GM12878 (cell line): ENCODE data around the gene TFRC. TPM values are rescaled to one million over a fixed set of nuclear protein-coding genes. Genes with fewer than 3 reads are reported as not detected.
A peak's percentile ranks its signal among the peaks of the same experiment; 100 is the strongest.

Experiments used
- BCL11A ChIP-seq: IDR thresholded peaks from 2 replicates; pipeline ENCODE4 v1.6.1; 2011; ENCODE audit warnings: low read depth, low read length
- CEBPZ ChIP-seq: fragments of 150-350 bp; IDR thresholded peaks from 2 replicates; pipeline ENCODE4 v1.6.1; 2016; ENCODE audit warnings: low read depth, low read length
- CHD4 ChIP-seq: fragments of 200-600 bp; sonication (generic); IDR thresholded peaks from 2 replicates; pipeline ENCODE4 v1.6.1; 2016; ENCODE audit warnings: mild to moderate bottlenecking
- EP300 ChIP-seq, 2 experiments: fragments of 150-350 bp in 1 of 2; IDR thresholded peaks; 2 replicates each; pipeline ENCODE4 v1.6.1; 2011 to 2012; ENCODE audit warnings: low read depth in 2 of 2, low read length in 2 of 2, borderline replicate concordance in 1 of 2, improper control_type of control experiment in 1 of 2, inconsistent platforms in 1 of 2; ENCODE audit not compliant: control insufficient read depth in 1 of 2
- ESRRA ChIP-seq: IDR thresholded peaks from 2 replicates; pipeline ENCODE4 v1.6.1; 2012; ENCODE audit warnings: mild to moderate bottlenecking, low read length, improper control_type of control experiment
- FOXK2 ChIP-seq: fragments of 450-650 bp; IDR thresholded peaks from 2 replicates; pipeline ENCODE4 v1.6.1; 2017; ENCODE audit warnings: mild to moderate bottlenecking, moderate library complexity
- HDGF ChIP-seq: fragments of 450-650 bp; IDR thresholded peaks from 2 replicates; pipeline ENCODE4 v1.6.1; 2016; ENCODE audit warnings: antibody characterized with exemption
- KAT2A ChIP-seq: conservative IDR thresholded peaks from 2 replicates; pipeline ENCODE4 v1.6.1; 2011; ENCODE audit warnings: low read depth, low read length; ENCODE audit not compliant: control insufficient read depth
- MLLT1 ChIP-seq: fragments of 450-650 bp; IDR thresholded peaks from 2 replicates; pipeline ENCODE4 v1.6.1; 2016; ENCODE audit warnings: mild to moderate bottlenecking
- MTA2 ChIP-seq: fragments of 450-650 bp; IDR thresholded peaks from 2 replicates; pipeline ENCODE4 v1.6.1; 2016; ENCODE audit warnings: low read depth, mild to moderate bottlenecking, moderate library complexity
- RB1 ChIP-seq: fragments of 450-650 bp; formaldehyde crosslinking; IDR thresholded peaks from 2 replicates; pipeline ENCODE4 v1.6.1; 2017; ENCODE audit warnings: mild to moderate bottlenecking, borderline replicate concordance
- SIX5 ChIP-seq: IDR thresholded peaks from 2 replicates; pipeline ENCODE4 v1.6.1; 2011; ENCODE audit warnings: mild to moderate bottlenecking, low read depth, low read length, moderate library complexity; ENCODE audit not compliant: severe bottlenecking
- SMC3 ChIP-seq: IDR thresholded peaks from 2 replicates; pipeline ENCODE4 v1.6.1; 2011; ENCODE audit warnings: low read length, improper control_type of control experiment, borderline replicate concordance
- SPI1 ChIP-seq: IDR thresholded peaks from 2 replicates; pipeline ENCODE4 v1.6.1; 2011; ENCODE audit warnings: low read depth, mild to moderate bottlenecking, low read length, moderate library complexity, borderline replicate concordance; ENCODE audit not compliant: insufficient read depth
- SREBF1 ChIP-seq: IDR thresholded peaks from 2 replicates; pipeline ENCODE4 v1.6.1; 2012; ENCODE audit warnings: mild to moderate bottlenecking, low read length
- ZNF274 ChIP-seq: IDR thresholded peaks from one replicate; pipeline ENCODE4 v1.8.0; 2011; ENCODE audit not compliant: insufficient read length, insufficient read depth
- polyA plus RNA-seq, 11 experiments: library from polyadenylated mRNA; depleted of rRNA in 4 of 11; unstranded in 6 of 11; stranded (reverse) in 5 of 11; fragments of >200 nt; fragmentation: Nextera tagmentation in 4 of 11; fragmentation: Illumina TruSeq in 1 of 11; extraction: Ambion mirVana in 4 of 11; extraction: Trizol in 1 of 11; gene quantifications; 1 replicate in 1 of 11; 2 replicates in 10 of 11; pipeline versions ENCODE4 v1.2.1 to v1.2.3, GENCODE V29; 2011 to 2016; ENCODE audit warnings: inconsistent platforms in 2 of 11, missing spikeins in 2 of 11, low read depth in 1 of 11
- total RNA-seq, 4 experiments: library from RNA; depleted of rRNA in 3 of 4; stranded (reverse); fragments of >200 nt in 3 of 4; fragmentation: Illumina TruSeq in 1 of 4; extraction: Trizol in 1 of 4; gene quantifications; 2 replicates each; pipeline versions ENCODE4 v1.2.1 to v1.2.3, GENCODE V29; 2013 to 2021
- TF ChIP-seq, protein P1 (sequence below): fragments of 450-650 bp; IDR thresholded peaks from 2 replicates; pipeline ENCODE4 v1.6.1; 2017; ENCODE audit warnings: borderline replicate concordance
- TF ChIP-seq, protein P2 (sequence below): IDR thresholded peaks from 2 replicates; pipeline ENCODE4 v1.6.1; 2011; ENCODE audit warnings: borderline replicate concordance, low read depth, mild to moderate bottlenecking, moderate library complexity, low read length; ENCODE audit not compliant: insufficient read depth, poor library complexity, severe bottlenecking
- TF ChIP-seq, protein P3 (sequence below): fragments of 450-650 bp; IDR thresholded peaks from 2 replicates; pipeline ENCODE4 v1.6.1; 2017; ENCODE audit warnings: antibody characterized with exemption, mild to moderate bottlenecking, moderate library complexity

Gene TFRC
- total and polyA plus RNA-seq, 10 of the 15 experiments (the other 5 are each of a cell fraction or from before 2014, with no cell fraction given): 123 to 526 (median 316) TPM

GRCh38 chr3:196093317-196094111 is 11.6 kb upstream of the TFRC start (continued):
- TF ChIP-seq CEBPZ (no peak), CHD4 (no peak), MTA2 (no peak), SMC3 (no peak), RB1 (no peak), KAT2A (no peak), HDGF (no peak), EP300 (IDR thresholded peaks at IDR 0.05; ENCODE audit: borderline replicate concordance in 1 of 2, control insufficient read depth in 1 of 2, low read depth in 2 of 2, low read length in 2 of 2) (0 out of 4 replicates have a peak, but pooled peaks of 1 of the 2 experiments have one; percentile 12), FOXK2 (no peak), SPI1 (peak; percentile 20; the same call in 1 of the 2 replicates), ZNF274 (no peak), SREBF1 (no peak), SIX5 (no peak), BCL11A (no peak), ESRRA (no peak), MLLT1 (0 out of 2 replicates have a peak, but pooled peaks have one; percentile 26)
- TF ChIP-seq, protein P1, sequence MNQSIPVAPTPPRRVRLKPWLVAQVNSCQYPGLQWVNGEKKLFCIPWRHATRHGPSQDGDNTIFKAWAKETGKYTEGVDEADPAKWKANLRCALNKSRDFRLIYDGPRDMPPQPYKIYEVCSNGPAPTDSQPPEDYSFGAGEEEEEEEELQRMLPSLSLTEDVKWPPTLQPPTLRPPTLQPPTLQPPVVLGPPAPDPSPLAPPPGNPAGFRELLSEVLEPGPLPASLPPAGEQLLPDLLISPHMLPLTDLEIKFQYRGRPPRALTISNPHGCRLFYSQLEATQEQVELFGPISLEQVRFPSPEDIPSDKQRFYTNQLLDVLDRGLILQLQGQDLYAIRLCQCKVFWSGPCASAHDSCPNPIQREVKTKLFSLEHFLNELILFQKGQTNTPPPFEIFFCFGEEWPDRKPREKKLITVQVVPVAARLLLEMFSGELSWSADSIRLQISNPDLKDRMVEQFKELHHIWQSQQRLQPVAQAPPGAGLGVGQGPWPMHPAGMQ: no peak
- TF ChIP-seq, protein P2, sequence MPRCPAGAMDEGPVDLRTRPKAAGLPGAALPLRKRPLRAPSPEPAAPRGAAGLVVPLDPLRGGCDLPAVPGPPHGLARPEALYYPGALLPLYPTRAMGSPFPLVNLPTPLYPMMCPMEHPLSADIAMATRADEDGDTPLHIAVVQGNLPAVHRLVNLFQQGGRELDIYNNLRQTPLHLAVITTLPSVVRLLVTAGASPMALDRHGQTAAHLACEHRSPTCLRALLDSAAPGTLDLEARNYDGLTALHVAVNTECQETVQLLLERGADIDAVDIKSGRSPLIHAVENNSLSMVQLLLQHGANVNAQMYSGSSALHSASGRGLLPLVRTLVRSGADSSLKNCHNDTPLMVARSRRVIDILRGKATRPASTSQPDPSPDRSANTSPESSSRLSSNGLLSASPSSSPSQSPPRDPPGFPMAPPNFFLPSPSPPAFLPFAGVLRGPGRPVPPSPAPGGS: no peak
- TF ChIP-seq, protein P3, sequence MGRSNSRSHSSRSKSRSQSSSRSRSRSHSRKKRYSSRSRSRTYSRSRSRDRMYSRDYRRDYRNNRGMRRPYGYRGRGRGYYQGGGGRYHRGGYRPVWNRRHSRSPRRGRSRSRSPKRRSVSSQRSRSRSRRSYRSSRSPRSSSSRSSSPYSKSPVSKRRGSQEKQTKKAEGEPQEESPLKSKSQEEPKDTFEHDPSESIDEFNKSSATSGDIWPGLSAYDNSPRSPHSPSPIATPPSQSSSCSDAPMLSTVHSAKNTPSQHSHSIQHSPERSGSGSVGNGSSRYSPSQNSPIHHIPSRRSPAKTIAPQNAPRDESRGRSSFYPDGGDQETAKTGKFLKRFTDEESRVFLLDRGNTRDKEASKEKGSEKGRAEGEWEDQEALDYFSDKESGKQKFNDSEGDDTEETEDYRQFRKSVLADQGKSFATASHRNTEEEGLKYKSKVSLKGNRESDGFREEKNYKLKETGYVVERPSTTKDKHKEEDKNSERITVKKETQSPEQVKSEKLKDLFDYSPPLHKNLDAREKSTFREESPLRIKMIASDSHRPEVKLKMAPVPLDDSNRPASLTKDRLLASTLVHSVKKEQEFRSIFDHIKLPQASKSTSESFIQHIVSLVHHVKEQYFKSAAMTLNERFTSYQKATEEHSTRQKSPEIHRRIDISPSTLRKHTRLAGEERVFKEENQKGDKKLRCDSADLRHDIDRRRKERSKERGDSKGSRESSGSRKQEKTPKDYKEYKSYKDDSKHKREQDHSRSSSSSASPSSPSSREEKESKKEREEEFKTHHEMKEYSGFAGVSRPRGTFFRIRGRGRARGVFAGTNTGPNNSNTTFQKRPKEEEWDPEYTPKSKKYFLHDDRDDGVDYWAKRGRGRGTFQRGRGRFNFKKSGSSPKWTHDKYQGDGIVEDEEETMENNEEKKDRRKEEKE: no peak
